ENCODE measurements around the gene PRPF8. TPM values are rescaled to one million over a fixed set of nuclear protein-coding genes. Genes with fewer than 3 reads are reported as not detected.

The PRPF8 gene
- total and polyA plus RNA-seq, 2 of the 13 experiments (the other 11 are each of a cell fraction or from before 2014, with no cell fraction given), result 112 to 179 TPM

GRCh38 chr17:1606352-1606985, 78.2 kb downstream of the PRPF8 start (continued):
- TF ChIP-seq FOXK1 (CRISPR knock-in tag; IDR thresholded peaks at IDR 0.05; ENCODE audit: borderline replicate concordance, low read depth) (no peak), MYPOP (CRISPR knock-in tag; IDR thresholded peaks at IDR 0.05) (no peak), SP5 (CRISPR knock-in tag; IDR thresholded peaks at IDR 0.05; ENCODE audit: borderline replicate concordance, low read depth) (no peak), RNF2 (conservative IDR thresholded peaks at IDR 0.05; ENCODE audit: low read depth) (no peak), MAFF (IDR thresholded peaks at IDR 0.05; ENCODE audit: low read depth, low read length) (no peak), TMF1 (CRISPR knock-in tag; IDR thresholded peaks at IDR 0.05; ENCODE audit: low read depth) (no peak), AFF4 (CRISPR knock-in tag; IDR thresholded peaks at IDR 0.05) (no peak), ZNF282 (IDR thresholded peaks at IDR 0.05; ENCODE audit: partially characterized antibody) (no peak), SNAPC2 (CRISPR knock-in tag; IDR thresholded peaks at IDR 0.05) (no peak), FIP1L1 (IDR thresholded peaks at IDR 0.05; ENCODE audit: borderline replicate concordance, insufficient read depth, low read depth, low read length) (no peak), SOX13 (IDR thresholded peaks at IDR 0.05) (no peak), SOX13 (CRISPR knock-in tag; conservative IDR thresholded peaks at IDR 0.05 in 1 of 2, IDR thresholded peaks at IDR 0.05 in 1 of 2) (peak in 1 of 2 experiments; percentile 42; a peak in 1 of 4 replicates), XBP1 (CRISPR knock-in tag; IDR thresholded peaks at IDR 0.05) (no peak), GABPA (IDR thresholded peaks at IDR 0.05; ENCODE audit: low read depth, low read length) (no peak), GABPA (CRISPR knock-in tag; IDR thresholded peaks at IDR 0.05; ENCODE audit: low read depth) (no peak), MLLT10 (CRISPR knock-in tag; IDR thresholded peaks at IDR 0.05) (no peak), EP300 (IDR thresholded peaks at IDR 0.05; ENCODE audit: low read depth in 2 of 2, low read length in 2 of 2) (peak in 1 of 2 experiments; percentile 47; a peak in 1 of 4 replicates), EP300 (CRISPR knock-in tag; IDR thresholded peaks at IDR 0.05; ENCODE audit: borderline replicate concordance) (no peak), BRCA1 (CRISPR knock-in tag; IDR thresholded peaks at IDR 0.05) (no peak), ZNF253 (CRISPR knock-in tag; IDR thresholded peaks at IDR 0.05; ENCODE audit: borderline replicate concordance) (no peak), REXO4 (CRISPR knock-in tag; IDR thresholded peaks at IDR 0.05; ENCODE audit: borderline replicate concordance) (no peak), SALL2 (CRISPR knock-in tag; IDR thresholded peaks at IDR 0.05) (no peak), ZFP37 (CRISPR knock-in tag; IDR thresholded peaks at IDR 0.05; ENCODE audit: borderline replicate concordance) (no peak), NFIC (IDR thresholded peaks at IDR 0.05; ENCODE audit: low read length) (no peak), PPARG (CRISPR knock-in tag; conservative IDR thresholded peaks at IDR 0.05) (0 out of 2 replicates have a peak, but pooled peaks have one; percentile 21), SAP130 (CRISPR knock-in tag; IDR thresholded peaks at IDR 0.05; ENCODE audit: low read depth) (peak; percentile 44; the same call in 1 of the 2 replicates), SRSF4 (IDR thresholded peaks at IDR 0.05; ENCODE audit: low read depth, low read length, poor library complexity, severe bottlenecking) (no peak)
